ENCODE data around the gene F2. TPM values are rescaled to one million over a fixed set of nuclear protein-coding genes. Genes with fewer than 3 reads are reported as not detected.

F2 gene
- total RNA-seq, 1 donor, result not detected

GRCh38 chr11:46743043-46743442, 24.0 kb downstream of the F2 start:
- peaks cover under 1% of the 10 kb centered on the region for H4K20me1 ChIP-seq (ENCODE audit: insufficient read depth, low read length)
- H3K36me3 ChIP-seq (ENCODE audit: insufficient read depth, low read length), result peaks cover 66% of the 10 kb centered on the region
- no peaks in the 10 kb centered on the region for H3K27me3 ChIP-seq (ENCODE audit: insufficient read depth, low read length)
- H3K9me3 ChIP-seq (ENCODE audit: low read depth, low read length), result no peaks in the 10 kb centered on the region
- H2AFZ ChIP-seq (ENCODE audit: low read length), result no peak overlapping the region
- H3K79me2 ChIP-seq (ENCODE audit: insufficient read depth, low read length), result no peaks in the 10 kb centered on the region
- no peak overlapping the region for H3K4me2 ChIP-seq (ENCODE audit: insufficient read depth, low read length)
- H3K4me1 ChIP-seq (ENCODE audit: insufficient read depth, low read length), result no peaks in the 10 kb centered on the region
- H3K27ac ChIP-seq (ENCODE audit: low read depth, low read length), result no peak overlapping the region
- no peak for DNase-seq (ENCODE audit: insufficient read length, low spot score, missing footprints)
- no peak overlapping the region for H3K4me3 ChIP-seq (ENCODE audit: insufficient read depth, low read length)
- TF ChIP-seq, protein P1, sequence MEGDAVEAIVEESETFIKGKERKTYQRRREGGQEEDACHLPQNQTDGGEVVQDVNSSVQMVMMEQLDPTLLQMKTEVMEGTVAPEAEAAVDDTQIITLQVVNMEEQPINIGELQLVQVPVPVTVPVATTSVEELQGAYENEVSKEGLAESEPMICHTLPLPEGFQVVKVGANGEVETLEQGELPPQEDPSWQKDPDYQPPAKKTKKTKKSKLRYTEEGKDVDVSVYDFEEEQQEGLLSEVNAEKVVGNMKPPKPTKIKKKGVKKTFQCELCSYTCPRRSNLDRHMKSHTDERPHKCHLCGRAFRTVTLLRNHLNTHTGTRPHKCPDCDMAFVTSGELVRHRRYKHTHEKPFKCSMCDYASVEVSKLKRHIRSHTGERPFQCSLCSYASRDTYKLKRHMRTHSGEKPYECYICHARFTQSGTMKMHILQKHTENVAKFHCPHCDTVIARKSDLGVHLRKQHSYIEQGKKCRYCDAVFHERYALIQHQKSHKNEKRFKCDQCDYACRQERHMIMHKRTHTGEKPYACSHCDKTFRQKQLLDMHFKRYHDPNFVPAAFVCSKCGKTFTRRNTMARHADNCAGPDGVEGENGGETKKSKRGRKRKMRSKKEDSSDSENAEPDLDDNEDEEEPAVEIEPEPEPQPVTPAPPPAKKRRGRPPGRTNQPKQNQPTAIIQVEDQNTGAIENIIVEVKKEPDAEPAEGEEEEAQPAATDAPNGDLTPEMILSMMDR (IDR thresholded peaks at IDR 0.05; ENCODE audit: extremely low read depth, low read depth, low read length), result no peak

- no peaks in the 10 kb centered on the region for H3K27me3 ChIP-seq (ENCODE audit: insufficient read depth, low read length)
- H4K20me1 ChIP-seq (ENCODE audit: insufficient read depth, low read length), result peaks cover 3% of the 10 kb centered on the region
- TF ChIP-seq, protein P1 (IDR thresholded peaks at IDR 0.05; ENCODE audit: extremely low read depth, low read depth, low read length), result no peak
- H3K9me3 ChIP-seq (ENCODE audit: low read depth, low read length), result no peaks in the 10 kb centered on the region
- no peak overlapping the region for H2AFZ ChIP-seq (ENCODE audit: low read length)
- no peak overlapping the region for H3K4me2 ChIP-seq (ENCODE audit: insufficient read depth, low read length)
- H3K4me3 ChIP-seq (ENCODE audit: insufficient read depth, low read length), result no peak overlapping the region
- DNase-seq (ENCODE audit: insufficient read length, low spot score, missing footprints), result no peak
- H3K79me2 ChIP-seq (ENCODE audit: insufficient read depth, low read length), result no peaks in the 10 kb centered on the region
- peaks cover 69% of the 10 kb centered on the region for H3K36me3 ChIP-seq (ENCODE audit: insufficient read depth, low read length)
- no peaks in the 10 kb centered on the region for H3K4me1 ChIP-seq (ENCODE audit: insufficient read depth, low read length)
- H3K27ac ChIP-seq (ENCODE audit: low read depth, low read length), result no peak overlapping the region
These were observed 24.8 kb downstream of the F2 start for GRCh38 chr11:46743693-46744339.

DNA sequence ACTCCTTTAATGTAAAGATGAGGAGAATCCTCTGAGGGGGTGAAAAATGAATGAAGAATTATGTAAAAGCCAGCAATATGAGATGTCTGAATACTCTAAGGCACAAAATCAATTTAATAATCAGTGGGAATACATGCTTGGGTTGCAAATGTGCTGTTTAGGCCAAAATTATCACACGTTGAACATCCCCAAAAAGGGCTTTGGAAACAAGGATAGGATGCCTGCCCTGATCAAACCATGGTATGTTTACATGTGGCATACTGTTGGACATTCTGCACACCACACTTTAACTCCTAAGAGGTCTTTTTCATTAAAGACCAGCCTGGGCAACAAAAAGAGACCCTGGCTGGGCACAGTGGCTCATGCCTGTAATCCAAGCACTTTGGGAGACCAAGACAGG, 26.3 kb downstream of the F2 start:
- no peak overlapping the region for H3K4me3 ChIP-seq (ENCODE audit: insufficient read depth, low read length)
- H3K79me2 ChIP-seq (ENCODE audit: insufficient read depth, low read length), result no peaks in the 10 kb centered on the region
- no peak overlapping the region for H2AFZ ChIP-seq (ENCODE audit: low read length)
- no peak overlapping the region for H3K27ac ChIP-seq (ENCODE audit: low read depth, low read length)
- H3K27me3 ChIP-seq (ENCODE audit: insufficient read depth, low read length), result no peaks in the 10 kb centered on the region
- peaks cover 75% of the 10 kb centered on the region for H3K36me3 ChIP-seq (ENCODE audit: insufficient read depth, low read length)
- H3K4me1 ChIP-seq (ENCODE audit: insufficient read depth, low read length), result no peaks in the 10 kb centered on the region
- TF ChIP-seq, protein P1 (IDR thresholded peaks at IDR 0.05; ENCODE audit: extremely low read depth, low read depth, low read length), result no peak
- H3K9me3 ChIP-seq (ENCODE audit: low read depth, low read length), result no peaks in the 10 kb centered on the region
- DNase-seq (ENCODE audit: insufficient read length, low spot score, missing footprints), result no peak
- H3K4me2 ChIP-seq (ENCODE audit: insufficient read depth, low read length), result no peak overlapping the region
- H4K20me1 ChIP-seq (ENCODE audit: insufficient read depth, low read length), result peaks cover 3% of the 10 kb centered on the region

DNA sequence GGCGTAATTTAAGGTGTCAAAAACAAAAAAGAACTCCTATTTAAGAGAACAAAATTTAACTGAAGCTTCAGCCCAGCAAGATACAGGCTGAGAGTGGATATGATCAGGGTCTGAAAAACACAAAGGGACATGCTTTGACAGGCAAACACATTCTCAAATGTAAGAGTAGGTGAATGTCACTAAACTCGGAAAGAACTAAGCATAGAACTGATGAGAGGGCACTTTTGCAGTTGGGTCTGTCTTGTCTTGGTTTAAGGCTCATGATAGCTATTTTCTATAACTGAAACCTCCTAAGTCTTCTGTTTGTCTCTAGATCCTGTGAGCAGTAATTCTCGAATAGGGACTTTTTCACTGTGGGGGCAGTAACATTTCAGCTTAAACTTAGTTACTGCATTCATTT, 27.0 kb downstream of the F2 start:
- H2AFZ ChIP-seq (ENCODE audit: low read length), result no peak overlapping the region
- H3K79me2 ChIP-seq (ENCODE audit: insufficient read depth, low read length), result no peaks in the 10 kb centered on the region
- no peaks in the 10 kb centered on the region for H3K9me3 ChIP-seq (ENCODE audit: low read depth, low read length)
- no peaks in the 10 kb centered on the region for H3K4me1 ChIP-seq (ENCODE audit: insufficient read depth, low read length)
- no peak overlapping the region for H3K4me2 ChIP-seq (ENCODE audit: insufficient read depth, low read length)
- peaks cover 79% of the 10 kb centered on the region for H3K36me3 ChIP-seq (ENCODE audit: insufficient read depth, low read length)
- TF ChIP-seq, protein P1 (IDR thresholded peaks at IDR 0.05; ENCODE audit: extremely low read depth, low read depth, low read length), result no peak
- no peak for DNase-seq (ENCODE audit: insufficient read length, low spot score, missing footprints)
- H3K27ac ChIP-seq (ENCODE audit: low read depth, low read length), result no peak overlapping the region
- no peak overlapping the region for H3K4me3 ChIP-seq (ENCODE audit: insufficient read depth, low read length)
- H3K27me3 ChIP-seq (ENCODE audit: insufficient read depth, low read length), result no peaks in the 10 kb centered on the region
- H4K20me1 ChIP-seq (ENCODE audit: insufficient read depth, low read length), result peaks cover 3% of the 10 kb centered on the region

Data from osteoblast (primary cell).